Measurements from ENCODE around the gene NHSL1. TPM values are rescaled to one million over a fixed set of nuclear protein-coding genes. Genes with fewer than 3 reads are reported as not detected.

The NHSL1 gene
- total and polyA plus RNA-seq, 2 of the 8 experiments (the other 6 are each of a cell fraction or from before 2014, with no cell fraction given), result 7.2 to 32.4 TPM

DNA sequence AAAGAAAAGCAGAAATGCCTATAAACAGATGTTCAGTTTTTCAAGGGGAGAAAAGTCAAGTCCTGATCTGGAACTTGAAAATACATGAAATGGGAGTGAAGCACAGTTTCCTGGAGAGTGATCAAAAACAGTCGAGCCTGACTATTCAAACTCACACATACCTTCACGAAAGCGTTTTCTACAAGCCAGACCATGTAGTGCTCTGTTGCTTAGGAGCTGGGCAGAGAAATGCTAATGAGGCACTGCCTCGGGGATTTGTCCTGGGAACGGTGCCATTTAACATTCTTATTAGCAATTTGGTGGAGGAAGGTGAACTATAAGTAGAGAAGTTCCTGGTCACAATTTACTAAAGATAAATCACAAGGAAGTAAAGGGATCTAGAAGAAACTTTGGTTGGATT is 5.9 kb downstream of the NHSL1 start:
- TF ChIP-seq KDM4A (IDR thresholded peaks at IDR 0.05; ENCODE audit: low read depth, low read length, severe bottlenecking), result no peak
- TF ChIP-seq RFX5 (IDR thresholded peaks at IDR 0.05; ENCODE audit: borderline replicate concordance, low read depth, low read length), result peak; percentile 56; the same call in 1 of the 2 replicates
- TF ChIP-seq RXRA (IDR thresholded peaks at IDR 0.05; ENCODE audit: insufficient read depth, low read depth, low read length), result no peak
- no peak for TF ChIP-seq SIN3A (conservative IDR thresholded peaks at IDR 0.05 in 1 of 2, IDR thresholded peaks at IDR 0.05 in 1 of 2; ENCODE audit: low read depth in 1 of 2, low read length in 2 of 2)
- Histone ChIP-seq H3K36me3 (ENCODE audit: control insufficient read depth in 2 of 4, insufficient read depth in 4 of 4, low read length in 3 of 4) (peaks cover 0 to 17% (median 0%) of the 10 kb centered on the region in 4 experiments; a peak in 3 of 8 replicates), H3K27me3 (replicated peaks in 1 of 4; ENCODE audit: control insufficient read depth in 3 of 4, extremely low read depth in 1 of 4, insufficient read depth in 3 of 4, low read length in 3 of 4) (no peaks in the 10 kb centered on the region), H4K8ac (ENCODE audit: extremely low read depth, insufficient read depth, low read length) (no peak overlapping the region), H3K79me2 (ENCODE audit: control insufficient read depth in 1 of 2, insufficient read depth in 2 of 2, low read length in 2 of 2) (peaks cover 0 to 36% of the 10 kb centered on the region in 2 experiments; a peak in 3 of 4 replicates), H3K4ac (replicated peaks; ENCODE audit: insufficient read length, low read depth, low read length) (no peak overlapping the region), H3K9me3 (ENCODE audit: insufficient read depth in 2 of 2, low read depth in 1 of 2, low read length in 1 of 2) (no peaks in the 10 kb centered on the region), H3K23ac (ENCODE audit: insufficient read length) (no peak overlapping the region), H4K91ac (replicated peaks; ENCODE audit: insufficient read length, low read length) (no peak overlapping the region), H4K5ac (ENCODE audit: insufficient read length, low read depth, low read length) (no peak overlapping the region), H2BK15ac (ENCODE audit: low read length) (no peak overlapping the region), H2BK120ac (replicated peaks; ENCODE audit: low read depth, low read length) (no peak overlapping the region), H3K9ac (replicated peaks in 1 of 4; ENCODE audit: extremely low read depth in 1 of 4, low read depth in 3 of 4, low read length in 3 of 4) (no peak overlapping the region), H3K23me2 (ENCODE audit: low read depth, low read length) (no peaks in the 10 kb centered on the region), H3K27ac (ENCODE audit: low read depth, low read length) (no peak overlapping the region), H2AK5ac (ENCODE audit: low read depth, low read length) (no peak overlapping the region), H3K18ac (ENCODE audit: extremely low read depth, low read length) (no peak overlapping the region), H2BK5ac (ENCODE audit: low read depth, low read length) (no peak overlapping the region), H3K4me3 (ENCODE audit: extremely low read depth in 1 of 4, insufficient read depth in 2 of 4, low read depth in 3 of 4, low read length in 4 of 4) (peak overlapping the region in 1 of 4 experiments; percentile 25; a peak in 1 of 8 replicates), H2AFZ (ENCODE audit: low read length) (no peak overlapping the region), H3K4me2 (ENCODE audit: insufficient read depth in 1 of 2, low read depth in 2 of 2, low read length in 2 of 2) (peak overlapping the region; percentile 15 to 27; a peak in 1 of 4 replicates), H2BK20ac (ENCODE audit: low read length) (no peak overlapping the region), H3K79me1 (ENCODE audit: low read depth, low read length) (no peaks in the 10 kb centered on the region; the same call in 1 of the 2 replicates), H2BK12ac (ENCODE audit: low read depth, low read length) (no peak overlapping the region), H4K20me1 (replicated peaks in 1 of 2; ENCODE audit: control insufficient read depth in 1 of 2, insufficient read depth in 2 of 2, low read length in 2 of 2) (no peaks in the 10 kb centered on the region), H3K4me1 (replicated peaks in 1 of 4; ENCODE audit: control insufficient read depth in 3 of 4, insufficient read depth in 4 of 4, low read length in 3 of 4) (peaks cover 4 to 27% (median 18%) of the 10 kb centered on the region in 4 experiments; a peak in 6 of 7 replicates), H3K56ac (replicated peaks; ENCODE audit: insufficient read length, low read depth, low read length) (no peak overlapping the region), H3K14ac (ENCODE audit: insufficient read length) (no peak overlapping the region)
- ChIA-PET POLR2A (ENCODE audit: partially characterized antibody) (interaction anchor here (0.9 to 1.2 kb wide), 3 partner anchors 11 to 46 kb away, joined by 3 to 6 read pairs (median 3); no protein-coding TSS in a partner anchor), CTCF (ENCODE audit: partially characterized antibody) (interaction anchor here (1.2 kb wide), 2 partner anchors 14 to 16 kb away, joined by 4 to 5 read pairs; no protein-coding TSS in a partner anchor)
- FAIRE-seq (peak; percentile 85), DNase-seq (ENCODE audit: low read depth in 1 of 2, low spot score in 2 of 2) (no peak)
- 23% methylated on average over 5 of the region's 5 CpGs; no CpG with 5 or more reads in 1 of the 2 experiments for WGBS, 2 experiments (ENCODE audit: extremely low coverage in 1 of 2, insufficient coverage in 1 of 2, insufficient read length in 1 of 2, insufficient replicate concordance in 2 of 2, low coverage in 1 of 2, low lambda C conversion rate in 2 of 2, missing lambda C conversion rate in 1 of 2)
